ENCODE results near the gene PAX3.
"Not testable (repeated sequence)": the region's sequence is repeated elsewhere in the genome, so short reads cannot be mapped to it uniquely, and the experiment has no call there.

PAX3 gene

GRCh38 chr2:222205136-222205535, 93.7 kb downstream of the PAX3 start:
- DNase-seq: no peak

DNA sequence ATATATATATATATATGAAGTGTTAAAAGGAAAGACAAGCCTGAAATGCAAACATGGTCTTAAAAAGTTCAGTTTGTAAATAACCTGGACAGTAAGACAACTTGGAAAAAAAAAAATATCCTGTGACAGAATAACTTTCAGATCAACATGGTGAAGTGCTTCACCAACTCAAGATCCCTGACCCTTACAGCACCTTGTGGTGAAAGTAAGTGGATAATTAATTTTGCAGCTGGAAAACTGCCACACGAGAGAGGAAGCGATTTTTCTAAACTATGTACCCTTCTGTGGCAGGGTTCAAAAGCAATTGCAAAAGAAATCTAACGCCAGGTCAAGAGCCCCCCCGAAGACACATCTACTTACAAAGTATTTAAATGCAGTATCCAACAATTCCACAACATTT, 95.8 kb downstream of the PAX3 start:
- no peak for DNase-seq

GRCh38 chr2:222196159-222196558, 102.6 kb downstream of the PAX3 start:
- DNase-seq: no peak

DNA sequence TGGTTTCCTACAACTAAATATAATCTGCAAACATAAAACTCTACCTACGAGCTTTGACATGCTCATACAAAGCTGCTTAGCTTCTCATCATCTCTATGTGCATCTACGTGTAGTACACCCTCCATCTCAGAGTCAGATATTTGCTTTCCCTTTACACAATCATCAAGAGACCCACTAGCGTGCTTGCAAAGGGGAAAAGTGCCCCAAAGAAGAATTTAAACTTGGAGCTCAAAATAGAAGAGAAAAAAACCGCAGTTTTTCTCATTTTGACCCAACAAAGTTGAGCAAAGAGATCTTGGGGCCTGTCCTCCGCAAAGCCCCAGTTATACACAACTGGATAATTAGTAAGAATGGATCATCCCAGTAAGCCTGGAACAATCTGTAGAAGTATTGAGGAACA, 104.1 kb downstream of the PAX3 start:
- no peak for DNase-seq

DNA sequence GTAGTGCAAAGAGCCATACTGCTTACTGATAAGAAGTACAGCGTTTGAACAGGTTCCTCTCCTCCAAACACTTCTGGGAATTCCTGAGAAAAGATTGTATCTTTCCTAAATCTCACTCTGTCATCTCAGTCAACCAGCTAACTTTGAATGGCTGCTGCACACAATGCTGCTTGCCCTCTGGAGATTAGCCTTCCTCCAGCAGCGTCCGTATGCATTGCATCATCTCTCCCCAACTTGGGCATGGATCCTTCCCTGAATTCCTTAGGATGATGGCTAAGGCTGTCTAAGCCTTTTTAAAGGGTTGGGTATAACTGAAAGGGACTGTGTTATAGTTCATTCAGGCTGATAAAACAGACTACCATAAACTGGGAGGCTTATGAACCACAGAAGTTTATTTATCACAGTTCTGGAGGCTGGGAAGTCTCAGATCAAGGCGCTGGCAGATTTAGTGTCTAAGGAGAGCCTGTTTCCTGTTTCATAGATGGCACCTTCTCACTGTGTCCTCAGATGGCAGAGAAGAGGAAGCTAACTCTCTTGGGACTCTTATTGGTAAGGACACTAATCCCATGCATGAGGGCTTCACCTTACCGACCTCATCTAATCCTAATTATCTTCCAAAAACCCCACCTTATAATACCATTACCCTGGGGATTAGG, 105.3 kb downstream of the PAX3 start:
- DNase-seq: no peak

- DNase-seq: no peak
Measured at GRCh38 chr2:222180619-222181018, 118.2 kb downstream of the PAX3 start.

DNA sequence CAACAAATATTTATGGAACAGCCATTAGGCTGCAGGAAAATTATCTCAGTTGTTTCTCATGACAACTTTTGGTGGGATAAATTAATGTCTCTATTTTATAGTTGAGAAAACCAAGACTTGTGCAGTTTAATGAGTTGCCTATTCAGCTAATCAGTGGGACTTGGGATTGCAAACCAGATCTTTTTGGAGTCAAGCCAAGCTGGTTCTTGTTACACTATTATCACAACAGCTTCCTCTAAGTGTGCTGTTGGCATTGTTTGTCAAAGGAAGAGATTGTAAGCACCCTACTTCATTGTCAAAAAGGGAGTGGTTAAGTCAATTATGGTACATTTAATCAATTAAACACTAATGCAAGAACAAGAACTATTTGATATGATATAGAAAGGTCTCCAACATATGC, 119.2 kb downstream of the PAX3 start:
- DNase-seq: no peak

DNA sequence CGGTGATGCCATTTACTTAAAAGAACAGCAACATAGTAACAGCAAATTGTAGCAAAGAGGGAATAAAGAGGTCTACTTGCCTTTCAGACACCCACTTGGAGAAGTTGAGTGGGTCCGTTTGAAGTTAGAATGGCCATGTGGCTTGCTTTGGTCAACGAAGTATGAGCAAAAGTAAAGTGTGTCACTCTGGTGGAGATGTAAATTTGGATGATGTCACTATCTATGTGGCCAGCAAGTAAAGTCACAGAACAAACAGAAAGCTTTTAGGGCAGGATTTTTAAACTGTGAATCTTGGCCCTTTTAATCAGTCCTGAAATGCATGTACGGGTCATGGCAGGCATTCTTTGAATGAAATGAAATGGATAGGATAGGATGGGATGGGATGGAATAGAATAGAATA, 120.3 kb downstream of the PAX3 start:
- DNase-seq: no peak

- no peak for DNase-seq
Measured at GRCh38 chr2:222176890-222177289, 121.9 kb downstream of the PAX3 start.

GRCh38 chr2:222174450-222174849, 124.3 kb downstream of the PAX3 start:
- DNase-seq: no peak

- no peak for DNase-seq
Measured at GRCh38 chr2:222169346-222169745, 129.5 kb downstream of the PAX3 start.

DNA sequence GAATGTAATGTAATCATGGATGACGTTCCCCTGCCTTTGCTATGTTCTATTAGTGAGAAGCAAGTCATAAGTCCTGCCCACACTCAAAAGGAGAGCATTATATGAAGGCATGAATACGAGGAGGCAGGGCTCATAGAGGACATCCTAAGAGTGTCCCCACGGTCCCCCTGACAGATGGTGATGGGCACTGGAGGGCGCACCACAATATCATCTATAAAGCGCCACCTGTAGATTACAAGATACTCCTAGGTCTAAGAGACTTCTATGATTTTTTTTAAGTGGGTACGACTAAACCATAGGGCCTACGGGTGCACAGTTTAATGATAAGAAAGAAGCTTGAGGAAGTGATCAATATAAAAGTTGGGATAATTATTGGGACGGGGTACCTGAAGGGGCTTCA, 131.0 kb downstream of the PAX3 start:
- no peak for DNase-seq

GRCh38 chr2:222160944-222161343, 137.9 kb downstream of the PAX3 start:
- DNase-seq: no peak

- no peak for DNase-seq
Measured at GRCh38 chr2:222160125-222160524, 138.7 kb downstream of the PAX3 start.

DNA sequence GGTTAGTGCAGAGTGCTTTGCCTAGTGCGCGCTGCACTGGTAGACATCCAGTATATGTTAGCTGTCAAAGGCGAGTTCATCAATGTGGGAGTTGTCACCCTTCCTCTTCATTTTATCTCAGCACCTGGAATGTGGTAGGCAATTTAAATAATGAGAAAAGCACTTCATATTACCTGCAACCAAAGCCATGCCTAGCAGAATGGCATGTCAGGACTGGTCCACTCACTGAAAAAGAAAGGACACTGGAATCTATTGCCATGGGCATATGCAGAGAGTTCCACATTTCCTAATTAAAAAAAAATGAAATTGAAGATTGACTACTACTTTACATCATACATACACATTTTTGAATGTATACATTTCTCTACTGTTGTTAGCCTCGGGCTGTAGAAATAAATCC, 139.6 kb downstream of the PAX3 start:
- DNase-seq: no peak

GRCh38 chr2:222155003-222155664, 143.7 kb downstream of the PAX3 start:
- not testable (repeated sequence) for DNase-seq

Data from activated CD4-positive, alpha-beta T cell treated with anti-CD3 and anti-CD28 coated beads for 1 hour (primary cell).